GM21619 (cell line): ENCODE results near the gene TGIF2LX.
"Not testable (repeated sequence)": the region's sequence is repeated elsewhere in the genome, so short reads cannot be mapped to it uniquely, and the experiment has no call there.

Experiments
- ATAC-seq: cut with Tn5 transposase; IDR thresholded peaks from one replicate; pipeline ENCODE4 v1.9.1; 2021; ENCODE audit not compliant: unreplicated experiment

The TGIF2LX gene

GRCh38 chrX:89921665-89922064, at the start of gene TGIF2LX:
TSS of gene TGIF2LX (plus strand) at chrX:89921908. CDS start at chrX:89922086, 178 bp downstream.
- not testable (repeated sequence) for ATAC-seq

DNA sequence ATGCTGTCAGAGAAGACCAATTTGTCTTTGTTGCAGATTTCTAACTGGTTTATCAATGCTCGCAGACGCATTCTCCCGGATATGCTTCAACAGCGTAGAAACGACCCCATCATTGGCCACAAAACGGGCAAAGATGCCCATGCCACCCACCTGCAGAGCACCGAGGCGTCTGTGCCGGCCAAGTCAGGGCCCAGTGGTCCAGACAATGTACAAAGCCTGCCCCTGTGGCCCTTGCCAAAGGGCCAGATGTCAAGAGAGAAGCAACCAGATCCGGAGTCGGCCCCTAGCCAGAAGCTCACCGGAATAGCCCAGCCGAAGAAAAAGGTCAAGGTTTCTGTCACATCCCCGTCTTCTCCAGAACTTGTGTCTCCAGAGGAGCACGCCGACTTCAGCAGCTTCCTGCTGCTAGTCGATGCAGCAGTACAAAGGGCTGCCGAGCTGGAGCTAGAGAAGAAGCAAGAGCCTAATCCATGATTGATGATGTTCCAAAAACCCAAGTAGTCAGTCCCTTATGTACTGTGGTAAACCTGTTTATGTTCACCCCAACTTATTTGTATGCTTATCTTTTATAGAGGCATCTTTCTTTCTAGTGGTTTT, 728 bp downstream of the TGIF2LX start:
- not testable (repeated sequence) for ATAC-seq

DNA sequence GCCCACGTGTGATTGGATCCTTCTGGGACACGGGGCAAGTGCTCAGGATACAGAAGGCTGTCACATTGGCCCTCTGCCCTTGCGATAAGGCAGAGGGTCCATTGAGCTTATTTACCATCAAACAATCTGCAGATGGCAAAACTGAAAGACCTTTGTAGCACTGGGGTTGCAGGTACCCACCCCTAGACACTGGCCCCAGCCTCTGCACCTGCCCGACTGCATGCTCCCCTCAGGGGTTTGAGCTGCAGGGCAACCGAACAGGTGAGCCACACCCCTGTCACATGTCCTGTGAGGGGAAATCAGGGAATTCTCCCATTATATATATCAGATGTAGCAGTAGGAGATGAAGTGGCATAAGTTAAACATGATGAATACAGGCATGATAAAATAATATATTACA, 21.4 kb downstream of the TGIF2LX start:
- not testable (repeated sequence) for ATAC-seq

GRCh38 chrX:89965588-89965987, 43.9 kb downstream of the TGIF2LX start:
- ATAC-seq: not testable (repeated sequence)
